A673 (cell line): ENCODE data around the gene SACM1L. TPM values are rescaled to one million over a fixed set of nuclear protein-coding genes. Genes with fewer than 3 reads are reported as not detected.
A peak's percentile ranks its signal among the peaks of the same experiment; 100 is the strongest.

Source experiments
- BruUV-seq: library from RNA; stranded (reverse); fragments of 400-500 nt; replicated peaks from 2 replicates; lab custom pipeline; 2021; lab: Mats Ljungman, UMichigan
- CTCF ChIA-PET: fragments of 300-600 bp; sonication (Branson Sonifier 250); formaldehyde crosslinking; loops from one replicate; lab custom pipeline; 2022; ENCODE audit warnings: antibody characterized with exemption; lab: Charles Lee
- POLR2A ChIA-PET: fragments of 300-600 bp; sonication (Branson Sonifier 250); formaldehyde crosslinking; loops from one replicate; lab custom pipeline; 2022; ENCODE audit warnings: antibody characterized with exemption; ENCODE audit not compliant: low non-redundant PET; lab: Charles Lee
- DNase-seq: peaks from one replicate; pipeline ENCODE4 v3.0.0-alpha.2; 2015; ENCODE audit warnings: low spot score
- H3K27ac ChIP-seq: fragments of 200-600 bp; sonication (generic); 2 replicates; pipeline ENCODE4 v1.5.1; 2016; ENCODE audit warnings: mixed run types, low read depth, mild to moderate bottlenecking, mixed read lengths, antibody characterized with exemption, low read length; ENCODE audit not compliant: poor library complexity, severe bottlenecking
- H3K27me3 ChIP-seq: fragments of 200-600 bp; sonication (generic); replicated peaks from 2 replicates; pipeline ENCODE4 v1.6.1; 2017; ENCODE audit warnings: mixed run types, low read depth, mild to moderate bottlenecking, mixed read lengths, antibody characterized with exemption, low read length; ENCODE audit not compliant: insufficient read depth, poor library complexity
- H3K36me3 ChIP-seq: fragments of 200-600 bp; sonication (generic); 2 replicates; pipeline ENCODE4 v1.6.1; 2016; ENCODE audit warnings: mixed run types, mild to moderate bottlenecking, mixed read lengths, antibody characterized with exemption, low read length; ENCODE audit not compliant: insufficient read depth, poor library complexity, severe bottlenecking
- H3K4me1 ChIP-seq: fragments of 200-600 bp; sonication (generic); 2 replicates; pipeline ENCODE4 v1.6.1; 2017; ENCODE audit warnings: mixed run types, mild to moderate bottlenecking, mixed read lengths, antibody characterized with exemption, low read length; ENCODE audit not compliant: insufficient read depth, poor library complexity, severe bottlenecking
- H3K4me3 ChIP-seq: fragments of 200-600 bp; sonication (generic); 2 replicates; pipeline ENCODE4 v1.5.1; 2016; ENCODE audit warnings: low read depth, mixed run types, mild to moderate bottlenecking, mixed read lengths, low read length; ENCODE audit not compliant: poor library complexity, severe bottlenecking
- H3K9me3 ChIP-seq: fragments of 200-600 bp; sonication (generic); 2 replicates; pipeline ENCODE4 v1.6.1; 2016; ENCODE audit warnings: mixed run types, low read depth, mild to moderate bottlenecking, mixed read lengths, antibody characterized with exemption, low read length; ENCODE audit not compliant: poor library complexity, severe bottlenecking
- CTCF ChIP-seq: fragments of 300-800, 200-600 bp; sonication (generic); conservative IDR thresholded peaks from 2 replicates; pipeline ENCODE4 v1.5.1; 2017; ENCODE audit warnings: low read depth, mild to moderate bottlenecking, antibody characterized with exemption, low read length, moderate library complexity, mixed read lengths
- EZH2 ChIP-seq: fragments of 200-600 bp; sonication (generic); IDR thresholded peaks from 2 replicates; pipeline ENCODE4 v1.6.1; 2017; ENCODE audit warnings: borderline replicate concordance, low read depth, mild to moderate bottlenecking, mixed read lengths, antibody characterized with exemption, low read length; ENCODE audit not compliant: poor library complexity, severe bottlenecking
- intact Hi-C: fragments of 100-400 bp; cut with micrococcal nuclease; formaldehyde crosslinking; loops from one replicate; pipeline ENCODE4 v1.10.0; 2022; ENCODE audit not compliant: unreplicated experiment
- total RNA-seq: library from RNA; stranded (reverse); gene quantifications from 2 replicates; pipeline ENCODE4 v1.2.3, GENCODE V29; 2021

Gene SACM1L
- total RNA-seq, 1 experiment from 2014 or later: 32.8 TPM

GRCh38 chr3:45688194-45688881 lies 858 bp upstream of the SACM1L start:
- peak; percentile 65 for DNase-seq
- BruUV-seq: no TSS peak
- no peaks in the 10 kb centered on the region for H3K27me3 ChIP-seq
- ChIA-PET POLR2A (interaction anchor here (0.6 kb wide), 1 partner anchor 279 kb away, joined by 4 read pairs; no protein-coding TSS in a partner anchor), CTCF (no interaction called here)
- H3K4me1 ChIP-seq: no peaks in the 10 kb centered on the region
- H3K27ac ChIP-seq: peak overlapping the region; percentile 60
- no peaks in the 10 kb centered on the region for H3K36me3 ChIP-seq
- H3K4me3 ChIP-seq: peak overlapping the region; percentile 67
- no peaks in the 10 kb centered on the region for H3K9me3 ChIP-seq
- intact Hi-C loops: no loop called here
- TF ChIP-seq CTCF (no peak), EZH2 (no peak)

- H3K9me3 ChIP-seq: no peaks in the 10 kb centered on the region
- CTCF ChIA-PET: no interaction called here
Measured at GRCh38 chr3:45689787-45690145, 570 bp downstream of the SACM1L start.

GRCh38 chr3:45690336-45691035 lies 1.3 kb downstream of the SACM1L start:
- peak overlapping the region; percentile 67 for H3K4me3 ChIP-seq
- TF ChIP-seq EZH2 (no peak), CTCF (no peak)
- no peak for DNase-seq
- ChIA-PET CTCF (interaction anchor here (0.7 kb wide), 1 partner anchor 303 kb away, joined by 3 read pairs; no protein-coding TSS in a partner anchor), POLR2A (no interaction called here)
- no peaks in the 10 kb centered on the region for H3K27me3 ChIP-seq
- no peaks in the 10 kb centered on the region for H3K4me1 ChIP-seq
- intact Hi-C loops: no loop called here
- no peaks in the 10 kb centered on the region for H3K36me3 ChIP-seq
- peak overlapping the region; percentile 79 for H3K27ac ChIP-seq
- H3K9me3 ChIP-seq: no peaks in the 10 kb centered on the region
- no TSS peak for BruUV-seq

More at GRCh38 chr3:45689787-45690145, 570 bp downstream of the SACM1L start:
- POLR2A ChIA-PET: no interaction called here
- no peak for DNase-seq
- no peaks in the 10 kb centered on the region for H3K27me3 ChIP-seq
- intact Hi-C loops: no loop called here
- H3K36me3 ChIP-seq: no peaks in the 10 kb centered on the region
- H3K4me1 ChIP-seq: no peaks in the 10 kb centered on the region
- peak overlapping the region; percentile 67 for H3K4me3 ChIP-seq
- H3K27ac ChIP-seq: peak overlapping the region; percentile 79
- no TSS peak for BruUV-seq
- no peak for TF ChIP-seq EZH2
- TF ChIP-seq CTCF: no peak
